ENCODE results near the gene CUBN. TPM values are rescaled to one million over a fixed set of nuclear protein-coding genes. Genes with fewer than 3 reads are reported as not detected.
"Not testable (repeated sequence)": the region's sequence is repeated elsewhere in the genome, so short reads cannot be mapped to it uniquely, and the experiment has no call there.

CUBN gene
- total RNA-seq, 1 experiment from 2014 or later: 0.80 TPM

DNA sequence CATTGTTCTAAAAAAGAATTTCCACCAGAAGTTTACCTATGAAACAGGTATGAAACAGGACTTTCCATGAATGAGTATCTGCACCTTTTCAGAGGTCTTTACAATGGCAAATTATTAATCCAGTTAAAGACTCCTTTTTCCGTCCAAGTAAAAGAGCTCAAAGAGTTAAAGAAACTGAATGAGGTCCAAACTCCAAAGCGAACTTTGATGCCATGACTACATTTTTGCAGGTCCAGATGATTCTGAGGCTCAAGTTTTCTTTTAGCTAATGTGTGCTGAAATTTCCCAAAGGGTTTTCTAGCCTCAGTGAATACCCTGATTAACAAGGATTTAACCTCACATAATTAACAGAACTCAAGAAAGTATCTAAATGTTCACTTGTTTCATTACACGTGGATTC, 9.8 kb downstream of the CUBN start:
- no peaks in the 10 kb centered on the region for H3K9me3 ChIP-seq (ENCODE audit: low read length)
- ChIA-PET POLR2A (ENCODE audit: unreplicated experiment) (no interaction called here), CTCF (no interaction called here)
- intact Hi-C loops (cut with micrococcal nuclease): no loop called here
- H3K9me2 ChIP-seq (replicated peaks; ENCODE audit: low read length): no peaks in the 10 kb centered on the region
- DNase-seq: no peak
- H2AFZ ChIP-seq (ENCODE audit: low read length): no peak overlapping the region
- no peak overlapping the region for H3K27ac ChIP-seq (ENCODE audit: low read length)
- no peaks in the 10 kb centered on the region for H3K27me3 ChIP-seq (ENCODE audit: low read length)
- H3K9ac ChIP-seq (ENCODE audit: low read length): no peak overlapping the region
- peaks cover 30% of the 10 kb centered on the region for H3K4me1 ChIP-seq (ENCODE audit: insufficient read depth, low read length)
- no peaks in the 10 kb centered on the region for H3F3A ChIP-seq (ENCODE audit: low read length, unreplicated experiment)
- no peaks in the 10 kb centered on the region for H4K20me1 ChIP-seq (ENCODE audit: low read length)
- no TSS peak for BruUV-seq (replicated peaks)
- no peaks in the 10 kb centered on the region for H3K79me2 ChIP-seq (ENCODE audit: low read length)
- ATAC-seq: no peak
- TF ChIP-seq EZH2 (IDR thresholded peaks at IDR 0.05; ENCODE audit: low read length, unreplicated experiment): no peak
- no peak for TF ChIP-seq EZH2phosphoT487 (IDR thresholded peaks at IDR 0.05; ENCODE audit: borderline replicate concordance, low read length)
- TF ChIP-seq, protein P1, sequence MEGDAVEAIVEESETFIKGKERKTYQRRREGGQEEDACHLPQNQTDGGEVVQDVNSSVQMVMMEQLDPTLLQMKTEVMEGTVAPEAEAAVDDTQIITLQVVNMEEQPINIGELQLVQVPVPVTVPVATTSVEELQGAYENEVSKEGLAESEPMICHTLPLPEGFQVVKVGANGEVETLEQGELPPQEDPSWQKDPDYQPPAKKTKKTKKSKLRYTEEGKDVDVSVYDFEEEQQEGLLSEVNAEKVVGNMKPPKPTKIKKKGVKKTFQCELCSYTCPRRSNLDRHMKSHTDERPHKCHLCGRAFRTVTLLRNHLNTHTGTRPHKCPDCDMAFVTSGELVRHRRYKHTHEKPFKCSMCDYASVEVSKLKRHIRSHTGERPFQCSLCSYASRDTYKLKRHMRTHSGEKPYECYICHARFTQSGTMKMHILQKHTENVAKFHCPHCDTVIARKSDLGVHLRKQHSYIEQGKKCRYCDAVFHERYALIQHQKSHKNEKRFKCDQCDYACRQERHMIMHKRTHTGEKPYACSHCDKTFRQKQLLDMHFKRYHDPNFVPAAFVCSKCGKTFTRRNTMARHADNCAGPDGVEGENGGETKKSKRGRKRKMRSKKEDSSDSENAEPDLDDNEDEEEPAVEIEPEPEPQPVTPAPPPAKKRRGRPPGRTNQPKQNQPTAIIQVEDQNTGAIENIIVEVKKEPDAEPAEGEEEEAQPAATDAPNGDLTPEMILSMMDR (conservative IDR thresholded peaks at IDR 0.05; ENCODE audit: low read depth, low read length): no peak
- H3K4me2 ChIP-seq (ENCODE audit: low read length): no peak overlapping the region
- no peak overlapping the region for H3K4me3 ChIP-seq (ENCODE audit: low read length)
- H3K36me3 ChIP-seq (ENCODE audit: low read depth, low read length): no peaks in the 10 kb centered on the region

DNA sequence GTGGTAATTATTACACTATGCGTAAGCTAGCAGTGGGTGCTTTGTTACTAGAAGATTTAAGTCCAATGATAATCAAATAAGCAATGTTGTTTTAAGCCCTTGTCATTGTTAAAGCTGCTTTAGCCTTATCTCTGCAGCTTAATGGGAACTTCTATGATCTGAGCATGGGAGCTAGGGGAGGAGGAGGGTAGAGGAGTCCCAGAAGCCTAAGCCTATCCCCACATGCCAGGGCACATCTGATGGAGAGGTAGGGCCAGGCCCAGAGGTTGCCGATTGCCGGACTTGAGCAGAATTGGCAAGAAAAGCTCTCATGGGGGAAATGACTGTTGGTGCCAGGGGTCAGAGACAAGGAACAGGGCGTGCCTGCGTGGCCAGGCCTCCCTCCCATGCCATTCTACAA, 13.4 kb downstream of the CUBN start:
- H3K9me2 ChIP-seq (replicated peaks; ENCODE audit: low read length): no peaks in the 10 kb centered on the region
- POLR2A ChIA-PET (ENCODE audit: unreplicated experiment): no interaction called here

DNA sequence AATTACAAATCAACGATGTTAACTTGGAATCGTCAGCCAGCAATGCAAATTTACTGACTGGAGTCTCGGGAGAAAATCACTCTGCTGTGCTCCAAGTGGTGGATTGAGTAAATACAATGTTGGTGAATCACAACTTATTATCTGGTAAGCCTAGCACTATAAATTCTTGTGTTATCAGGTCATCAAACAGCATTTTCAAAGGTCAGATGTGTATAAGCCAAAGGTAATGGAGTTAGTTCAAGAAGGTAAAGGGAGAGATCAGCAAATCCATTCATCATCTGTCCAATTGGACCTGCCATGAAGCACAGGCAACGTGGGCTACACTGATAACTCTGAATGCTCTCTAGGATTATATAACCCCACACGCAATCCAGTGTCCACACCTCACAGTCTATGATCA, 13.9 kb downstream of the CUBN start:
- no peaks in the 10 kb centered on the region for H3F3A ChIP-seq (ENCODE audit: low read length, unreplicated experiment)
- CTCF ChIA-PET: interaction anchor here (0.7 kb wide), 1 partner anchor 273 kb away, joined by 10 read pairs; no protein-coding TSS in a partner anchor
- H3K9me3 ChIP-seq (ENCODE audit: low read length): no peaks in the 10 kb centered on the region
- peak; percentile 68 for DNase-seq
- no TSS peak for BruUV-seq (replicated peaks)
- no peaks in the 10 kb centered on the region for H3K27me3 ChIP-seq (ENCODE audit: low read length)
- peak overlapping the region; percentile 87 for H3K4me2 ChIP-seq (ENCODE audit: low read length)
- H3K36me3 ChIP-seq (ENCODE audit: low read depth, low read length): no peaks in the 10 kb centered on the region
- H3K4me3 ChIP-seq (ENCODE audit: low read length): peak overlapping the region; percentile 47
- H3K9me2 ChIP-seq (replicated peaks; ENCODE audit: low read length): no peaks in the 10 kb centered on the region
- peak overlapping the region; percentile 76 for H2AFZ ChIP-seq (ENCODE audit: low read length)
- TF ChIP-seq EZH2 (IDR thresholded peaks at IDR 0.05; ENCODE audit: low read length, unreplicated experiment): no peak
- TF ChIP-seq, protein P1 (conservative IDR thresholded peaks at IDR 0.05; ENCODE audit: low read depth, low read length): peak; percentile 33
- peak overlapping the region; percentile 70 for H3K9ac ChIP-seq (ENCODE audit: low read length)
- peak overlapping the region; percentile 96 for H3K27ac ChIP-seq (ENCODE audit: low read length)
- H3K4me1 ChIP-seq (ENCODE audit: insufficient read depth, low read length): peaks cover 34% of the 10 kb centered on the region
- ATAC-seq: peak; percentile 75
- intact Hi-C loops (cut with micrococcal nuclease): no loop called here
- POLR2A ChIA-PET (ENCODE audit: unreplicated experiment): no interaction called here
- H3K79me2 ChIP-seq (ENCODE audit: low read length): no peaks in the 10 kb centered on the region
- no peaks in the 10 kb centered on the region for H4K20me1 ChIP-seq (ENCODE audit: low read length)

More for the DNA sequence above, 13.4 kb downstream of the CUBN start:
- no peaks in the 10 kb centered on the region for H4K20me1 ChIP-seq (ENCODE audit: low read length)
- intact Hi-C loops (cut with micrococcal nuclease): no loop called here
- H3K79me2 ChIP-seq (ENCODE audit: low read length): no peaks in the 10 kb centered on the region
- H3K9me3 ChIP-seq (ENCODE audit: low read length): no peaks in the 10 kb centered on the region
- H3F3A ChIP-seq (ENCODE audit: low read length, unreplicated experiment): no peaks in the 10 kb centered on the region
- H3K27me3 ChIP-seq (ENCODE audit: low read length): no peaks in the 10 kb centered on the region
- DNase-seq (peak; percentile 5), ATAC-seq (peak; percentile 25)
- no peaks in the 10 kb centered on the region for H3K36me3 ChIP-seq (ENCODE audit: low read depth, low read length)
- peak overlapping the region; percentile 96 for H3K27ac ChIP-seq (ENCODE audit: low read length)
- peak overlapping the region; percentile 87 for H3K4me2 ChIP-seq (ENCODE audit: low read length)
- no peak overlapping the region for H3K9ac ChIP-seq (ENCODE audit: low read length)
- H3K4me3 ChIP-seq (ENCODE audit: low read length): no peak overlapping the region
- peak overlapping the region; percentile 23; the same call in 1 of the 2 replicates for H2AFZ ChIP-seq (ENCODE audit: low read length)
- H3K4me1 ChIP-seq (ENCODE audit: insufficient read depth, low read length): peaks cover 34% of the 10 kb centered on the region
- CTCF ChIA-PET: no interaction called here
- no peak for TF ChIP-seq EZH2 (IDR thresholded peaks at IDR 0.05; ENCODE audit: low read length, unreplicated experiment)
- no TSS peak for BruUV-seq (replicated peaks)

- H4K20me1 ChIP-seq (ENCODE audit: low read length); H3K79me2 ChIP-seq (ENCODE audit: low read length); intact Hi-C loops (cut with micrococcal nuclease); H3K9me3 ChIP-seq (ENCODE audit: low read length); H3F3A ChIP-seq (ENCODE audit: low read length, unreplicated experiment); H3K27me3 ChIP-seq (ENCODE audit: low read length); H3K9me2 ChIP-seq (replicated peaks; ENCODE audit: low read length); BruUV-seq (replicated peaks); H3K36me3 ChIP-seq (ENCODE audit: low read depth, low read length): not testable (repeated sequence)
- DNase-seq (peak; percentile 29), ATAC-seq (peak; percentile 62)
- POLR2A ChIA-PET (ENCODE audit: unreplicated experiment): interaction anchor here (0.7 kb wide), 1 partner anchor 52 kb away, joined by 12 read pairs; no protein-coding TSS in a partner anchor
- Histone ChIP-seq H3K27ac (ENCODE audit: low read length) (peak overlapping the region; percentile 96), H3K4me1 (ENCODE audit: insufficient read depth, low read length) (peaks cover 34% of the 10 kb centered on the region), H3K4me2 (ENCODE audit: low read length) (peak overlapping the region; percentile 87), H2AFZ (ENCODE audit: low read length) (peak overlapping the region; percentile 76), H3K9ac (ENCODE audit: low read length) (peak overlapping the region; percentile 70), H3K4me3 (ENCODE audit: low read length) (peak overlapping the region; percentile 47)
- CTCF ChIA-PET: interaction anchor here (0.7 kb wide), 2 partner anchors 260 to 273 kb away, joined by 8 to 10 read pairs; no protein-coding TSS in a partner anchor
Observed at GRCh38 chr10:17114878-17115444, 14.7 kb downstream of the CUBN start.
